OCI-LY7 (cell line): Measurements from ENCODE around the gene MANBA.

Experiments used
- EZH2phosphoT487 ChIP-seq: fragments of 200-600 bp; sonication (generic); IDR thresholded peaks from 2 replicates; pipeline ENCODE4 v1.6.1; 2018; ENCODE audit warnings: low read depth, borderline replicate concordance, mild to moderate bottlenecking, mixed run types, antibody characterized with exemption, low read length, moderate library complexity, mixed read lengths
- TF ChIP-seq, protein P1 (sequence below): fragments of 200-600 bp; sonication (generic); conservative IDR thresholded peaks from 2 replicates; pipeline ENCODE4 v1.5.1; 2014; ENCODE audit warnings: mild to moderate bottlenecking, antibody characterized with exemption, low read length, moderate library complexity, mixed read lengths

DNA sequence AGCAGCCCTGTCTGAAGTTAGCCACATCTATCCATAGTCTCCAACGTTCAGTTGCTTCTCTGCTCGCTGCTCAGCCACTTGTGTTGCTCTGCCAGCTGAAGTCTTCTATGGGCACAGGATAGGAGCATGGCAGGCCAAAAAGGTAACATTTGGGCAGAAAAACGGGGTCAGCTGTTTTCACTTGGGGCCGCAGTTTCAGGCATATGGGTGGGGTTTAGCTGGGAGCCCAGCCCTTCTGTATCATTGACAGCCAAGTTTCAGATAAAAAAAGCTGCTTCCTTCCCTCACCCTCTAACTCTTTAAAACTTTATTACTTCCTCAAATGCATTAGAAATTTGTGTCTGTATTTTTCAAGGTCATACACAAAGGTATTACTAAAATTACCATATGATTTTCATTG is 18.4 kb upstream of the MANBA start:
- TF ChIP-seq, protein P1, sequence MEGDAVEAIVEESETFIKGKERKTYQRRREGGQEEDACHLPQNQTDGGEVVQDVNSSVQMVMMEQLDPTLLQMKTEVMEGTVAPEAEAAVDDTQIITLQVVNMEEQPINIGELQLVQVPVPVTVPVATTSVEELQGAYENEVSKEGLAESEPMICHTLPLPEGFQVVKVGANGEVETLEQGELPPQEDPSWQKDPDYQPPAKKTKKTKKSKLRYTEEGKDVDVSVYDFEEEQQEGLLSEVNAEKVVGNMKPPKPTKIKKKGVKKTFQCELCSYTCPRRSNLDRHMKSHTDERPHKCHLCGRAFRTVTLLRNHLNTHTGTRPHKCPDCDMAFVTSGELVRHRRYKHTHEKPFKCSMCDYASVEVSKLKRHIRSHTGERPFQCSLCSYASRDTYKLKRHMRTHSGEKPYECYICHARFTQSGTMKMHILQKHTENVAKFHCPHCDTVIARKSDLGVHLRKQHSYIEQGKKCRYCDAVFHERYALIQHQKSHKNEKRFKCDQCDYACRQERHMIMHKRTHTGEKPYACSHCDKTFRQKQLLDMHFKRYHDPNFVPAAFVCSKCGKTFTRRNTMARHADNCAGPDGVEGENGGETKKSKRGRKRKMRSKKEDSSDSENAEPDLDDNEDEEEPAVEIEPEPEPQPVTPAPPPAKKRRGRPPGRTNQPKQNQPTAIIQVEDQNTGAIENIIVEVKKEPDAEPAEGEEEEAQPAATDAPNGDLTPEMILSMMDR, result no peak
- TF ChIP-seq EZH2phosphoT487, result no peak
